HEK293 (cell line): Measurements from ENCODE around the gene UQCC3.

Source experiments
- ATF2 ChIP-seq: fragments of 450-650 bp; formaldehyde crosslinking; IDR thresholded peaks from 2 replicates; pipeline ENCODE4 v1.5.1; 2016; ENCODE audit warnings: missing biosample characterization, missing genetic modification characterization, low read depth
- BCL11B ChIP-seq: fragments of 450-650 bp; formaldehyde crosslinking; IDR thresholded peaks from 2 replicates; pipeline ENCODE4 v1.5.1; 2016; ENCODE audit warnings: low read depth, missing biosample characterization, missing genetic modification characterization
- KLF1 ChIP-seq: fragments of 450-650 bp; formaldehyde crosslinking; IDR thresholded peaks from 2 replicates; pipeline ENCODE4 v1.5.1; 2016; ENCODE audit warnings: missing biosample characterization, missing genetic modification characterization
- KLF9 ChIP-seq: fragments of 450-650 bp; formaldehyde crosslinking; IDR thresholded peaks from 2 replicates; pipeline ENCODE4 v1.5.1; 2016; ENCODE audit warnings: missing biosample characterization, missing genetic modification characterization, low read depth
- PRDM2 ChIP-seq: fragments of 450-650 bp; formaldehyde crosslinking; IDR thresholded peaks from 2 replicates; pipeline ENCODE4 v1.5.1; 2016; ENCODE audit warnings: missing biosample characterization, missing genetic modification characterization, borderline replicate concordance
- ZBTB11 ChIP-seq: fragments of 450-650 bp; formaldehyde crosslinking; conservative IDR thresholded peaks from 2 replicates; pipeline ENCODE4 v1.5.1; 2016; ENCODE audit warnings: low read depth, missing biosample characterization, missing genetic modification characterization
- ZBTB20 ChIP-seq: fragments of 450-650 bp; formaldehyde crosslinking; IDR thresholded peaks from 2 replicates; pipeline ENCODE4 v1.5.1; 2016; ENCODE audit warnings: missing biosample characterization, missing genetic modification characterization
- ZNF121 ChIP-seq: fragments of 450-650 bp; formaldehyde crosslinking; IDR thresholded peaks from 2 replicates; pipeline ENCODE4 v1.5.1; 2016; ENCODE audit warnings: missing biosample characterization, missing genetic modification characterization
- ZNF148 ChIP-seq: fragments of 450-650 bp; formaldehyde crosslinking; IDR thresholded peaks from 2 replicates; pipeline ENCODE4 v1.5.0; 2017; ENCODE audit warnings: missing biosample characterization, missing genetic modification characterization, borderline replicate concordance
- ZNF223 ChIP-seq: fragments of 450-650 bp; formaldehyde crosslinking; IDR thresholded peaks from 2 replicates; pipeline ENCODE4 v1.5.1; 2016; ENCODE audit warnings: missing biosample characterization, missing genetic modification characterization
- ZNF292 ChIP-seq: fragments of 450-650 bp; formaldehyde crosslinking; IDR thresholded peaks from 2 replicates; pipeline ENCODE4 v1.5.1; 2016; ENCODE audit warnings: low read depth, missing biosample characterization, missing genetic modification characterization, borderline replicate concordance
- ZNF354C ChIP-seq: fragments of 450-650 bp; formaldehyde crosslinking; IDR thresholded peaks from 2 replicates; pipeline ENCODE4 v1.5.1; 2016; ENCODE audit warnings: missing biosample characterization, missing genetic modification characterization, low read depth, borderline replicate concordance
- ZNF362 ChIP-seq: fragments of 450-650 bp; formaldehyde crosslinking; IDR thresholded peaks from 2 replicates; pipeline ENCODE4 v1.5.1; 2016; ENCODE audit warnings: missing biosample characterization, missing genetic modification characterization
- ZNF404 ChIP-seq: fragments of 450-650 bp; formaldehyde crosslinking; IDR thresholded peaks from 2 replicates; pipeline ENCODE4 v1.5.1; 2017; ENCODE audit warnings: missing biosample characterization, missing genetic modification characterization
- ZNF416 ChIP-seq: fragments of 450-650 bp; formaldehyde crosslinking; IDR thresholded peaks from 2 replicates; pipeline ENCODE4 v1.5.1; 2016; ENCODE audit warnings: missing biosample characterization, missing genetic modification characterization
- ZNF488 ChIP-seq: fragments of 450-650 bp; formaldehyde crosslinking; IDR thresholded peaks from 2 replicates; pipeline ENCODE4 v1.5.1; 2016; ENCODE audit warnings: missing biosample characterization, missing genetic modification characterization
- ZNF629 ChIP-seq: fragments of 450-650 bp; formaldehyde crosslinking; IDR thresholded peaks from 2 replicates; pipeline ENCODE4 v1.5.1; 2017; ENCODE audit warnings: missing biosample characterization, missing genetic modification characterization
- ZNF645 ChIP-seq: fragments of 450-650 bp; formaldehyde crosslinking; IDR thresholded peaks from 2 replicates; pipeline ENCODE4; 2016; ENCODE audit warnings: missing biosample characterization, missing genetic modification characterization
- ZNF704 ChIP-seq: fragments of 450-650 bp; formaldehyde crosslinking; IDR thresholded peaks from 2 replicates; pipeline ENCODE4 v1.5.1; 2016; ENCODE audit warnings: missing biosample characterization, missing genetic modification characterization
- ZNF843 ChIP-seq: fragments of 450-650 bp; formaldehyde crosslinking; IDR thresholded peaks from 2 replicates; pipeline ENCODE4 v1.5.1; 2016; ENCODE audit warnings: missing biosample characterization, missing genetic modification characterization

UQCC3 gene

GRCh38 chr11:62689421-62690183 lies 18.1 kb downstream of the UQCC3 start, which contains the start of gene LRRN4CL (continued):
- TF ChIP-seq ZBTB11 (tag by site-specific recombination) (no peak), ZNF223 (tag by site-specific recombination) (no peak), ZNF121 (tag by site-specific recombination) (no peak), ZBTB20 (tag by site-specific recombination) (no peak), ZNF488 (tag by site-specific recombination) (no peak), ZNF362 (tag by site-specific recombination) (no peak), ZNF292 (tag by site-specific recombination) (no peak), ZNF416 (no peak), ATF2 (peak; percentile 25; the same call in 1 of the 2 replicates), PRDM2 (tag by site-specific recombination) (no peak), KLF1 (tag by site-specific recombination) (no peak), ZNF645 (tag by site-specific recombination) (no peak), ZNF148 (tag by site-specific recombination) (no peak), ZNF404 (tag by site-specific recombination) (no peak), ZNF354C (tag by site-specific recombination) (no peak), ZNF704 (tag by site-specific recombination) (no peak), ZNF629 (peak; percentile 87), BCL11B (no peak), KLF9 (tag by site-specific recombination) (no peak), ZNF843 (tag by site-specific recombination) (no peak)
